Amniotic stem cell (primary cell): ENCODE data around the gene ZSCAN4.

ENCODE experiments used
- DNase-seq: peaks from one replicate; lab custom pipeline; 2025; lab: John Stamatoyannopoulos, UW

ZSCAN4 gene, protein sequence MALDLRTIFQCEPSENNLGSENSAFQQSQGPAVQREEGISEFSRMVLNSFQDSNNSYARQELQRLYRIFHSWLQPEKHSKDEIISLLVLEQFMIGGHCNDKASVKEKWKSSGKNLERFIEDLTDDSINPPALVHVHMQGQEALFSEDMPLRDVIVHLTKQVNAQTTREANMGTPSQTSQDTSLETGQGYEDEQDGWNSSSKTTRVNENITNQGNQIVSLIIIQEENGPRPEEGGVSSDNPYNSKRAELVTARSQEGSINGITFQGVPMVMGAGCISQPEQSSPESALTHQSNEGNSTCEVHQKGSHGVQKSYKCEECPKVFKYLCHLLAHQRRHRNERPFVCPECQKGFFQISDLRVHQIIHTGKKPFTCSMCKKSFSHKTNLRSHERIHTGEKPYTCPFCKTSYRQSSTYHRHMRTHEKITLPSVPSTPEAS

DNA sequence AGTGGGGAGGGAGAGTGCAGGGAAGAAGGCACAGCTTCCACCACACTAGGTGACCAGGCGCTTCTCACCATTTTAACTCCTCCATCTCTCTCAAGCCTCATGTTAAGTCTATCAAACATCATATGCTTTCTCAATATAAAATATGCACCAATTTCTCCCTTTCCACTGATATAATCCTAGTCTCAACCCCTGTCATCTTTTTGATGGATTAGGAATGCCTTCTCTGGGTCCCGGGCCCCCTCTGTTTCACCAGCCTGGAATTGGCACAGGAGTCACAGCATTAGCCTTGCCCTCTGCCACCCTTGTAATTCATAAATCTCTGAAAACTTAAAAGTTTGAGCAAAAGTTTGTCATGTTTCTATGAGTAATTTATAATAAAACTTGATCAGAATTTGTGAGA is at the start of gene ZSCAN4:
Gene ZSCAN4 (plus strand): TSS at position 301 of the 400 bp plus-strand sequence. CDS start 7,211 bp downstream, outside the sequence.
- DNase-seq: no peak

DNA sequence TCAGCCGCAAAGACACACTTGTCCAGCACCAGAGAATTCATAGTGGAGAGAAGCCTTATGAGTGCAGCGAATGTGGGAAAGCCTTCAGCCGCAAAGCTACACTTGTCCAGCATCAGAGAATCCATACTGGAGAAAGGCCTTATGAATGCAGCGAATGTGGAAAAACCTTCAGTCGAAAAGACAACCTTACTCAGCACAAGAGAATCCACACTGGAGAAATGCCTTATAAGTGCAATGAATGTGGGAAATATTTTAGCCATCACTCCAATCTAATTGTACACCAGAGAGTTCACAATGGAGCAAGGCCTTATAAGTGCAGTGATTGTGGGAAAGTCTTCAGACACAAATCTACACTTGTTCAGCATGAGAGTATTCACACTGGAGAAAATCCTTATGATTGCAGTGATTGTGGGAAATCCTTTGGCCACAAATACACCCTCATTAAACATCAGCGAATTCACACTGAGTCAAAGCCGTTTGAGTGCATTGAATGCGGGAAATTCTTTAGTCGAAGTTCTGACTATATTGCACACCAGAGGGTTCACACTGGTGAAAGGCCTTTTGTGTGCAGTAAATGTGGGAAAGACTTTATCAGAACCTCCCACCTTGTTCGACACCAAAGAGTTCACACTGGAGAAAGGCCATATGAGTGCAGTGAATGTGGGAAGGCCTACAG is 47.9 kb upstream of the ZSCAN4 start:
- DNase-seq: no peak

DNA sequence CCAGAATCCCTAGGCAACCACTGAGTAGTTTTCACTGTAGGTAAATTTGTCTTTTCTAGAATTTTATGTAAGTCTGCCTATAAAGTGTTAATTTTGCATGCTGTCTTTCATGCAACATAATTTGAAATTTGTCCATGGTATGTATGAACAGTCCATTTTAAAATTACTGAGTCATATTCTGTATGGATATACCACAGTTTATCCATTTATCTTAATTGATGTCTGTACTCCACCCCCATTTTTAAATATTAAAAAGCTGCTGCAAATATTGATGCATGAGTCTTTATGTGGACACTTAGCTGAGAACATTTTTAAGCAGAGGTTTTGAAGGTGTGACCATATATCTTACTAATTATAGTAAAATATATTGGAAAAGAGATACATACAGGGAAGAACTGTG is 45.6 kb upstream of the ZSCAN4 start:
- DNase-seq: no peak

DNA sequence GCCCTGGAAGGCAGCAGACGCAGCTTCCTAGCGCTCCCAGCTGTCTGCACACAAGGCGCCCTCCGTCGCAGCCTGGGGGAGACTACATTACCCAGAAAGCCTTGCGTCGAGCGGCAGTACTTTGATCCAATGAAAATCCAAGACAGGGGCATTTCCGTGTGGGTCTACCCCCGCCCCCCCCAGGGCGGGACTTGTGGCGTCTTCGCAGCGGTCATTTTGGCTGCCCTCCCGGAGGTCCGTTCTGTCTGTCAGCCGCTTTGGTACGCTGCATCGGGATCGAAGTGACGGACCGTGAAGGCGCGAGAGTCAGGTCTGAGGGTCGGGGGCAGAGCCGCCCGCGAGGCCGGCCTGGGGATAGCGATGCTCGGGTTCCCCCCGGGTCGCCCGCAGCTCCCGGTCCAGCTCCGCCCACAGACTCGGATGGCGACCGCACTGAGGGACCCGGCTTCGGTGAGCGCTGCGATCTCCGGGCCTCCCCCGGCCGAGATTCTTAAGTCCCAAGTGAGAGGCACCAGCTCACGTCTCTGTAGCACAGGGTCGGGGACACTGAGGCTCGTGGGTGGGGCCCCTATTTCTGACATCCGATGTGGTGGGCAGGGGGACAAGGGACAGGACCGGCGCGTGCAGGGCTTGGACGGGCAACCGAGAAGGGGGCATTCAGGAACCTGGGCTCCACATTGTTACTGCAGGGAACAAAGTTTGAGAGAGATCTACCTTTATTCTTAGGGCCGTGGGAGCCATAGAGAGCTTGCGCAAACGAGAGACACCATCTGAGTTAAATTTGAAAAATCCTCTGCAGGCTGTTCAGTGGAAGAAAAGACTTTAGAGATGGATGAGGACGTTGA is 35.5 kb upstream of the ZSCAN4 start, which contains the start of gene ZNF211:
Gene ZNF211 (plus strand): TSS at position 182 of the 845 bp plus-strand sequence. CDS start 179 bp downstream, at position 361.
- DNase-seq: peak; percentile 88

DNA sequence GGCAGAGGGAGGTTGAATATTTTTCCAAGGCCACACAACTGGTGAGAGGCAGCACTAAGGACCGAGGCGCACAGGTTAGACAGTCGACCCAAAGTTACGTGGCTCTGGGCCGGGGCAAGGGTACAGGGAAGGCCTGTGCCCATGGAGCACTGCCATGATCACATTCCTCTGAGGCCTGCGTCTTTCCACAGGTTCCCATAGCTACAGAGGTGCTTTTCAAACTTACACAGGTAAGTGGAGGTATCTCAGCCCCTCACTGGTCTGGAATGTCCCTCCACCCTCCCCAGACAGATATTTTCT is 35.0 kb upstream of the ZSCAN4 start:
- no peak for DNase-seq

DNA sequence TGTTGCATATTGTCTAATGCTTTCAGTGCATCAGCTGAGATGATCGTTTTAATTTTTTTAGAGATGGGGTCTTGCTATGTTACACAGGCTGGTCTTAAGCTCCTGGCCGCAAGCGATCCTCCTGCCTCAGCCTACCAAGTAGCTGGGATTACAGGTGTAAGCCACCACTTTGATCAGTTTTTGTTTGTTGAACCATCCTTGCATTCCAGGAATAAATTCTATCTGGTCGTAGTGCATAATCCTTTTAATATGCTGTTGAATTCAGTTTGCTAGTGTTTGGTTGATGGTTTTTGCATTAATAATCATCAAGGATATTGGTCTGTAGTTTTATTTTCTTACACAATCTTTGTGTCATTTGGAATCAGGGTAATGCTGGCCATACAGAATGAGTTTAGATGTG is 31.4 kb upstream of the ZSCAN4 start:
- DNase-seq: no peak

DNA sequence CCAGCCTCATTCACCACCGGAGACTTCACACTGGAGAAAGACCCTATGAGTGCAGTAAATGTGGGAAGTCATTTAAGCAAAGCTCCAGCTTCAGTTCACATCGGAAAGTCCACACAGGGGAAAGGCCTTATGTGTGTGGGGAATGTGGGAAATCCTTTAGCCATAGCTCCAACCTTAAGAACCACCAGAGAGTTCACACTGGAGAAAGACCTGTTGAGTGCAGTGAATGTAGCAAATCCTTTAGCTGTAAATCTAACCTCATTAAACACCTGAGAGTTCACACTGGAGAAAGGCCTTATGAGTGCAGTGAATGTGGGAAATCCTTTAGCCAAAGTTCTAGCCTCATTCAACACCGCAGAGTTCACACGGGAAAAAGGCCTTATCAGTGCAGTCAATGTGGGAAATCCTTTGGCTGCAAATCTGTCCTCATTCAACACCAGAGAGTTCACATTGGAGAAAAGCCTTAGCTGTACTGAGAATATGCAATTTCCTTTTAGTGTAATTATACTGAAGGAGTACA is 27.0 kb upstream of the ZSCAN4 start:
- no peak for DNase-seq

DNA sequence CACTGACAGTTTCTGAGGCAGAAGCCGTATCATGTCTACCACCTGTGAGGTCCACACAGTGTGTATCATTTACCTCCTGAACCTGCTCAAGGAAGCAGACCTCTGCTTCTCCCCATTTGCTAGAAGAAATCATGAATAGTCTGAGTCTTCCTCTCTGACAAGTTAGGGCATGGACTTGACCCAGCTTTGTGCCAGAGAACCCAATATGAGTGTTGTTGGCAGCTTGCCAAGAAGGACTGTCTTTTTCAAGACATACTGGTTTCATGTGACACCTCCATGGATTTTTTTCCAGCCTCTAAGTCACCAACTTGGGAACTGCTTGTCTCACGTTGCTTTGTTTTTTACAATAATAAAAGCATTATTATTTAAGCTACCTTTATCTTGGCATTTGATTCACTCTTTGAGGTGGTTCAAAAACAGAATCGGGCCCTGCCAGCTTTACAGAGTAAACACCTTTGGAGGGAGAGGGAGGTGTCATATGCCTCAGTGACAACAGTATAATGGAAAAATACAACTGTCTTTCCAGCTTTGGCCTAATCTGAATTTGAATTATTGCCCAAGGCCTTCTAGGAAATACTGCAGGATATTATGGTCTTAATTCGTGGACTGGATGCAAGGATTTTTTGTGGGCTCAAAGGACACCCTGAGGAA is 26.2 kb upstream of the ZSCAN4 start:
- no peak for DNase-seq

DNA sequence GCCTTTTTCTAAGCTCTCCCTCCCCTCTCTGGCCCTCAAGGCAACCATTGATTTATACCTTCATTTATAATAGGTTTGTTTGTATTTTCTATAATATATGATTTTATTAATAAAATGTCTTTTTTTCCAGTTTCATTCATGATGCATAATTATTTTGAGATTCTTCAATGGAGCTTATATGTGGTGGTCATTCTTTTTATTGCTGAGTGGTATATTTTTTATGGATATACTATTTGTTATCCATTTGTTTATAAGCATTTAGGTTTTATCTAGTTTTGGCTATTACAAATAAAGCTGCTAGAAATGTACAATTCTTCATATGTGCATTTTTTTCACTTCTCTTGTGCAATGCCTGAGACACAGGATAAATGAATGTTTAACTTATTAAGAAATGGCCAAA is 25.0 kb upstream of the ZSCAN4 start:
- no peak for DNase-seq

DNA sequence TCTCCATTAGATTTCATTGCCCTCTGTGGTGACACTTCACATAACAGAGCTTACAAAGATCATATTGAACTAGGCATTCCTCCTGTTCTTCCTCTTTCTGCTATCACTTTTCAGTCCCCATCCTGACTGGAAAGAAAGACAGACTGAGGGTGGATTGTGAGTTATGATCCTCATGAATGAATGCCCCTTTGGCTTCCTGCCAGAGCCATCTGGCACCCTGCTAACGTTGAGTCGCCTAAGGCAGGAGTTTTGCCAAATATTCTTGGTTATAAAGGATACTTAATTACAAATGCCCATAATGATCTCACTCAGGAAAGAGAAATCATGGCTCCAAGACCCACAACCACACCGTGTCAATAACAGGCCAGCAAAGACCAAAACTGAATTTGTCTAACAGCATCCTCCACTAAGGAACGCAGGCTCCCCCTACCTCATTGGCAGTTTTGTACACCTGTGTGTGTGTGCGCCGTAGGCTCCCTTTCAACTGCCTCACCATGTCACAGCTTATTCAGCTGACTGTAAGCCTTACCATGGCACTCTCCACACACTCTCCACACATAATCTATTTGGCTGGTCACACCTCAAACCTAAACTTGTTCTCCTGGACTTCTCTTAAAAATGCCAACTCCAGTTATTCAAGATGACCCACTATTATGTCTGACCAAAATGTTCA is 20.3 kb upstream of the ZSCAN4 start:
- DNase-seq: no peak

DNA sequence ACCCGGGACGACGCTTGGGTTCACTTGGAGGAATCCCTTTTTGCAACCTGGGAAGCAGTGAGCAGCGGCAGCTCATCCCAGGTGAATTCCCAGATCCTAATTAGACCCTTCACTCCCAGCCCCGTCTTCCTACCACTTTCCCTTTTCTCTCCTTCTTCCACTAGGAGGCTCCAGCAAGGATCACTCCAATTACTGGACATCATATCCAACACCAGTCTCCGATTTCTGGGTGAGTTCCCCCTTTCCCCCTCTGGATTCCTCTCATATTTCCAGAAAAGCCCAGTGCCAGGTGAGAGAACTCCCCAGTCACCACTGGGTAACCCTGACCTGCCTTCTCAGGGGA is 17.1 kb upstream of the ZSCAN4 start:
- DNase-seq: no peak

DNA sequence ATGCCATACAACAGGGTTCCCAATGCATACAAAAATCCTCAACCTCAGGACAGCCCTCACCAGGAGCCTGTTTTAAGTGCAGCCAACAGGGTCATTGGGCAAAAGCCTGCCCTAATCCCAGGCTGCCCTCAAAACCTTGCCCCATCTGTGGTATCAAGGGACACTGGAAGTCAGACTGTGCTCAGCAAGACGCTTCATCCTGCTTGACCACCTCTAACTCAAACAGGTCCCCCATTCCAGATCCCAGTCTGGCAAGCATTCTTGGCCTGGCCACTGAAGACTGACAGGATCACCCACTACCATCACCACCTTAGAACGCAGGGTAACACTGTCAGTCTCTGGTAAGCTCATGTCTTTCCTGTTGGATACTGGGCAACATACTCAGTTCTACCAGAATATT is 15.0 kb upstream of the ZSCAN4 start:
- DNase-seq: no peak

DNA sequence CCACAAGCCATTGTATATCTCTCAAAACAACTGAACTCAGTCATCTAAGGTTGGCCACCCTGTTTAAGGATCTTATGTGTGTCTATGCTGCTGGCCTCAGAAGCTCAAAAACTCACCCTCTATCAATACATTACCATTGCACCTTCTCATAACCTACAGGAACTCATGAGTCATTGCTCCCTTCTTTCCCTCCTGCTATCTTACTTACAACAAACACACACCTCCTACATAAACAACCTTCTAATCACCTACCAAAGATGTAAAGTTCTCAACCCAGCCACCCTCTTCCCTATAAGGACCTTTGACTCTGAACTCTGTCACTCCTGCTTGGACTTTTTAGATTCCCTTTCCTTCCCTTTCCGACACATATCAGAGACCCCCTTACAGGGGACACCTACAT is 13.3 kb upstream of the ZSCAN4 start:
- no peak for DNase-seq

DNA sequence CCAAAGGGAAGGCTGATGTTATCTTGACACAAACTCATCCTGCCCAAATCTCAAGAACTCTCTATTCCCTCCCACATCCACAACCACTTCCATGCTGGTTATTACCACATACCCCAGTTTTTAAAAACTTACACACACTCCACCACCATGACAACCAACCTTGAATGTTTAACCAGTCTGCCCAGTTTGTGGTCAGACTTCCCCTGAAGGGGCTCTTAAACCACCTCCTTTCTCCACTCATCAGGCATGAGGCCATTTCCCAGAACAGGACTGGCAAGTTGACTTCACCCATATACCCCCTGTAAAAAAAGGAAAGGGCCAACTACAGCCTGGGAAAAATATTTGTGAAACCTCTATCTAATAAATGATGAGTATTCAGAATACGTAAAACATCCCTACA is 12.4 kb upstream of the ZSCAN4 start:
- no peak for DNase-seq

DNA sequence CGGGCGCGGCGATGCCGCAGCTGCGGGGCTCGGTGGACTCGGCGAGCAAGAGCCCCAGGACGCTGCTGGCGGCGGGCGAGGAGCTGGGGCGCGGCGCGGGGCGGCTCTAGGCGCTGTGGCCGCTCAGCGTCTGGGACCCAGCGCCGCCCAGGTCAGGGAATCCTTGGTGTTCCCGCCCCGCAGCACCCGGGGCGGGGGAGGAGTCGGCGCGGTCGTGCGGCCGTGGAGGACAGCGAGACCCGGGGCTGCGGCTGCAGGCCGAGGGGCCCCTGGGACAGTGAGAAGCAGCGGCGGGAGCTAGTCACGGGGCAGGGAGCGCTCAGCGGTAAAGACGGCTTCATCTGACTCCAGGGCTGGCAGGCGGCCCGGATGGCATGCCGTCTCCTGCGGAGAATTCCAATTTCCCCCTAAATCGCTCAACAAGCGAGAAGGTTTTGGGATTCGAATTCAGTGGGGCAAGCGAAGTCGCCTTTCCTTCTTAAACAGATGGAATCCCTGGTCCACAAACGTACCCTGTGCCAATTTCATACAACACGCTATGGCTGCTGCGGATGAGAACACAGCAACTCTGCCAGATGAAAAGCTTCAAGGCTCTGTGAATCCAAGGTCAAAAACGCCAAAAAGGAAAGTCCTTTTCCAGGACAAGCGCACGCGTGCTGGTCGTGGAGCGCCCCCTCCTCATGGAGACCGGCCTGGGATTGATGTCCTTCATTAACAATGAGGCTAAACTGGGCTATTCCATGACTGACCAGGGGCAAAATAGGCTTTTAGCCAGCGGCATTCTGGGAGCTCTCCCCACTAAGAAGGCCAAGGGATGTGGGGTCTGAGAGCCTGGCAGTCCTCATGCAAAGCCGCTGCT is 4.2 kb upstream of the ZSCAN4 start:
- DNase-seq: no peak

DNA sequence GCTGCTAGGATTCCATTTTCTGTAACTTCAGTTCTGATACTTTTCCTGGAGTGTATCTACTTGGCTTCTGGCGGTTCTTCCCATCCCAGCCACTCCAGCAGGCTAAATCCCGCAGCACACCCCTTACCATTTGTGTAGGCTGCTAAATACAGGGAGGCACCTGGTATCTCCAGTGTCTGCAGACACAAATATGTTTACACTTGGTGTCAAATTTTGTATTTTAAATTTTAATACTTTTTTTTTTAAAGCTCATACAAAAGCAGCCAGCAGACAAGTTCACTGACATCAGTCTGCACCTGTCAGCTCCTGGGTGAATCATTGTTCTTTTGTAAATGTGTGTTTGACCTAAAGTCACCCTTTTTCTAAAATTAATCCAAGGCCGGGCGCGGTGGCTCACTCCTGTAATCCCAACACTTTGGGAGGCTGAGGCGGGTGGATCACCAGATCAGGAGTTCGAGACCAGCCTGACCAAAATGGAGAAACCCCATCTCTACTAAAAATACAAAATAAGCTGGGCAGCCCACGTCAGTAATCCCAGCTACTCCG is 3.4 kb upstream of the ZSCAN4 start:
- DNase-seq: no peak

DNA sequence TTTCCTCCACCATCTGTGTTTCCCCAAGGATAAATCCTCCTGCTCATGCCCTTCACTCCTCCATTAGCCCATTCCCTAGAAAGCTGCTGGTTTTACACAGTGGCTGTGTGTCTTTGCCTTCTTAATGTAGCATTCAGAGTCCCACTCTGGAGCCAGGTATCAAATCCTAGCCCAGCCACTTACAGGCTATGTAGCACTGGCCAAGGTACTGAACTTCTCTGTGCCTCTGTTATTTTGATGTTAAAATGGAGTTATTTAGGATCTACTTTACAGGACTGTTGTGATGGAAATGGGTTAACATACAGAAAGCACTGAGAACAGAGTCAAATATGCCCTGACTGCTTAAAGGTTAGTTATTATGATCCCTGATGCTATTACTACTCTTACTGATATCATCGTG is 1.5 kb upstream of the ZSCAN4 start:
- DNase-seq: no peak

DNA sequence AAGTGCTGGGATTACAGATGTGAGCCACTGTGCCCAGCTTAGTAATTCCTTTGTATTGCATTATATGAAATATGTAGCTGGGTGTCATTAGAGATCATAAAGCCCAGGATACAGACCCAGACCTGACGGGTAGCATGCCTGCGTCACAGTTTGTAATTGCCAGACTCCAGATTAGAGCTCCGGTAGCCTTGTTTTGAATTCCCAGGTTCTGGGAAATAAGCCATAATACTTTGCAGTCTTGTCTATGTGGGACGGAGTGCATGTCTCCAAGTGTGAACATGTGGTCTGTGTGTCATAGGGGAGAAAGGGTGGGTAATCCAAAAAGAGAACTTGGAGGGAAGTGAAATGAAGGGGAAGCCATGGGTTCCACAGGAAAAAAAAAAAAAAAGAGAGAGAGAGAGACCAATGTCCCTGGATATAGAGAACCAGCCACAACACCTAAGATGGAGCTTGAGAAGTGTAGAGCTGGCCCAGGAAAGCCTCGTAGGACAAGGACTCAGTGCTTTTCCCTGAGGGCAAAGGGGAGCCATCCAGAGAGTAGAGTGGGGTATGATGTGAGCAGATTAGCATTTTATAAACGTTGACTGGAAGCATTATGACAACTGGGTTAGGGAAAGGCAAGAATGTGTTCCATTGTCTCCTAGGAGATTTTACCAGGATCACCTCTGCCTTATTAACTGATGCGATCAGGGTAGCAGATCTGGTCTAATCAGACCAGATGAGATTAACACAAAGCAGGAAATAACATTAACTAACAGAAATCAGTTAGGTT is 2.6 kb downstream of the ZSCAN4 start:
- no peak for DNase-seq

DNA sequence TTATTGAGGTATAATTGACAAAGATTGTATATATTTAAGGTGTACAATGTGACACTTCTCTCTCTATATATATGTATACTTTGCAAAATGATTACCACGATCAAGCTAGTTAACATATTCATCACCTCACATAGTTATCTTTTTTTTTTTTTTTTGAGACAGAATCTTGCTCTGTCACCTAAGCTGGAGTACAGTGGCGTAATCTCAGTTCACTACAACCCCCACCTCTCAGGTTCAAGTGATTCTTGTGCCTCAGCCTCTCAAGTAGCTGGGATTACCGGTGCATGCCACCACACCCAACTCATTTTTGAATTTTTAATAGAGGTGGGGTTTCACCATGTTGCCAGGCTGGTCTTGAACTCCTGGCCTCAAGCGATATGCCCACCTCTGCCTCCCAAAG is 3.7 kb downstream of the ZSCAN4 start:
- no peak for DNase-seq
